IPS DF 4.7 (cell line): ENCODE measurements around the gene SRPK1.
"Not testable (repeated sequence)": the region's sequence is repeated elsewhere in the genome, so short reads cannot be mapped to it uniquely, and the experiment has no call there.

ENCODE experiments used
- DNase-seq: peaks from one replicate; pipeline ENCODE4 v3.0.0-alpha.2; 2013; ENCODE audit warnings: low spot score; ENCODE audit errors: extremely low read depth

The SRPK1 gene

DNA sequence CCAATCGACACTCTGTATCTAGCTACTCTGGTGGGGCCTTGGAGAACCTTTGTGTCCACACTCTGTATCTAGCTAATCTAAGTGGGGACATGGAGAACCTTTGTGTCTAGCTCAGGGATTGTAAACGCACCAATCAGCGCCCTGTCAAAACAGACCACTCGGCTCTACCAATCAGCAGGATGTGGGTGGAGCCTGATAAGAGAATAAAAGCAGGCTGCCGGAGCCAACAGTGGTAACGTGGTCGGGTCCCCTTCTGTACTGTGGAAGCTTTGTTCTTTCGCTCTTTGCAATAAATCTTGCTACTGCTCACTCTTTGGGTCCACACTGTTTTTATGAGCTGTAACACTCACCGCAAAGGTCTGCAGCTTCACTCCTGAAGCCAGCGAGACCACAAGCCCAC, 11.0 kb upstream of the SRPK1 start:
- DNase-seq, result not testable (repeated sequence)

DNA sequence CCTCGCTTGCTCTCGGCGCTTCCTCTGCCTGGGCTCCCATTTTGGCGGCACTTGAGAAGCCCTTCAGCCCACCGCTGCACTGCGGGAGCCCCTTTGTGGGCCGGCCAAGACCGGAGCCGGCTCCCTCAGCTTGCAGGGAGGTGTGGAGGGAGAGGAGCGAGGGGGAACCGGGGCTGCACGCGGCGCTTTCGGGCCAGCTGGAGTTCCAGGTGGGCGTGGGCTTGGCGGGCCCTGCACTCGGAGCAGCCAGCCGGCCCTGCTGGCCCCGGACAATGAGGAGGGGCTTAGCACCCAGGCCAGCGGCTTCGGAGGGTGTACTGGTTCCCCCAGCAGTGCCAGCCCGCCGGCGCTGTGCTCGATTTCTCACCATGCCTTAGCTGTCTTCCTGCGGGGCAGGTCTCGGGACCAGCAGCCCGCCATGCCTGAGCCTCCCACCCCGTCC, 10.2 kb upstream of the SRPK1 start:
- no peak for DNase-seq

DNA sequence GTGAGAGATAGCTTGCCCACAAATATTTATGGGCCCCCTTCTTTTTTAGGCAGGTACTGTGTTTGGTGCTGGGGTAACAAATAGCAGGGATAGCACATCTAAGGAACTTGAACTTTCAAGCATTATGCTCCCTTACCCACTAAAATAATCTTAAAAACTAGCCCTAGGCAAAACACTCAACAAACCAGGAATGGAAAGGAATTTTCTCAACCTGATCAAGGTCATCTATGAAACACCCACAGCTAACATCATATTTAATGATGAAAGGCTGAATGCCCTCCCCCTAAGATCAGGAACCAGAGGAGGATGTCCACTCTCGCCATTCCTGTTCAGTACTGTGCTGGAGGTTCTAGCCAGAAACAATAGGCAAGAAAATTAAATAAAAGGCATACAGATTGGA, 8.7 kb upstream of the SRPK1 start:
- DNase-seq, result no peak

GRCh38 chr6:35926509-35927215, 5.8 kb upstream of the SRPK1 start:
- DNase-seq, result no peak

DNA sequence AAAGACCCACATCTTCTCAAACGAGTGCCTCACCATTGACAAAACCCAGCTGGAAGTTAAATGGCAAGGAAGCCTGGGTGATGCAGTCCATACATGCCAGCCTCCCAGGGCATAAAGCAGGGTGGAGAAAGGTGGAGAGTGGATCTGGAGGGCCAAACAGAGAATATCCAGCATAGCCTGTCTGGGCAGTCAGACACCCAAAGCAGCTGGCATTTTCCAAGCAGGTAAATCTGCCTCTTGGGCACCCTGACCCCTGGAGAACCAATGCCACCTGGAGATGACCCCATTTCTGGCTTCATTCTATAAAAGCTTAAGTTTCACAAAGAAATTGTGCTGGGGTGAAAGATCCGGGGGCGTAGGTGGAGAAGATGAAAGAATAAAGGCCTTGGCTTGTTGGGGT, 5.1 kb upstream of the SRPK1 start:
- no peak for DNase-seq

DNA sequence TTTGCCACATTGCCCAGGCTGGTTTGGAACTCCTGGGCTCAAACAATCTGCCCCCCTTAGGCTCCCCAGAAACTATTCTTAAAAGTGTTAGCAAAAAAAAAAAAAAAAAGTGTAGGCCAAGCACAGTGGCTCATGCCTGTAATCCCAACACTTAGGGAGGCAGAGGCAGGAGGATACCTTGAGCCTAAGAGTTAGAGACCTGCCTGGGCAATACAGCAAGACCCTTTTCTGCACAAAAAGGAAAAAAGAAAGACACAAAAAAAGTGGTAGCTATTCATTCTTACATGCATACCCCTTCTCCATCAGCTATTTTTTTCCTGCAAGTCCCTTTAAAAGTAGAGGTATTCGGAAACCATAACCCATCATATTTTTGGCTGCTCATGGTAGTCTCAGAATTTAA, 3.2 kb upstream of the SRPK1 start:
- no peak for DNase-seq

DNA sequence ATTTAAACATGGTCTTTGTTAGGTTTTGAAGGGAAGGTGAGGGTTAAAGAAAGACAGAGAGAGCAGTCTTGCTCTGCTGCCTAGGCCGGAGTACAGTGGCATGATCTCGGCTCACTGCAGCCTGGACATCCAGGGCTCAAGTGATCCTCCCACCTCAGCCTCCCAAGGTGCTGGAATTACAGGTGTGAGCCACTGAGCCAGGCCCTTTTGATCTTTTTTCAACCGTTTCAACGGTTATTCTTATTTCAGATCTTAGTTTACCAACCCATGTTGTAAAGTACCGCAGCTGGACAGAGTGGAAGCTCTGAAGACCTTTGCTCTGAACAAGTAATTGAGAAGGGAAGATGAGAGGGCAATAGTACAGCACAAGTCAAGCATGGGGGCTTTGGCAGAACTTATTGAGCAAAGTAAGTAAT, 1.2 kb upstream of the SRPK1 start:
- DNase-seq, result no peak

DNA sequence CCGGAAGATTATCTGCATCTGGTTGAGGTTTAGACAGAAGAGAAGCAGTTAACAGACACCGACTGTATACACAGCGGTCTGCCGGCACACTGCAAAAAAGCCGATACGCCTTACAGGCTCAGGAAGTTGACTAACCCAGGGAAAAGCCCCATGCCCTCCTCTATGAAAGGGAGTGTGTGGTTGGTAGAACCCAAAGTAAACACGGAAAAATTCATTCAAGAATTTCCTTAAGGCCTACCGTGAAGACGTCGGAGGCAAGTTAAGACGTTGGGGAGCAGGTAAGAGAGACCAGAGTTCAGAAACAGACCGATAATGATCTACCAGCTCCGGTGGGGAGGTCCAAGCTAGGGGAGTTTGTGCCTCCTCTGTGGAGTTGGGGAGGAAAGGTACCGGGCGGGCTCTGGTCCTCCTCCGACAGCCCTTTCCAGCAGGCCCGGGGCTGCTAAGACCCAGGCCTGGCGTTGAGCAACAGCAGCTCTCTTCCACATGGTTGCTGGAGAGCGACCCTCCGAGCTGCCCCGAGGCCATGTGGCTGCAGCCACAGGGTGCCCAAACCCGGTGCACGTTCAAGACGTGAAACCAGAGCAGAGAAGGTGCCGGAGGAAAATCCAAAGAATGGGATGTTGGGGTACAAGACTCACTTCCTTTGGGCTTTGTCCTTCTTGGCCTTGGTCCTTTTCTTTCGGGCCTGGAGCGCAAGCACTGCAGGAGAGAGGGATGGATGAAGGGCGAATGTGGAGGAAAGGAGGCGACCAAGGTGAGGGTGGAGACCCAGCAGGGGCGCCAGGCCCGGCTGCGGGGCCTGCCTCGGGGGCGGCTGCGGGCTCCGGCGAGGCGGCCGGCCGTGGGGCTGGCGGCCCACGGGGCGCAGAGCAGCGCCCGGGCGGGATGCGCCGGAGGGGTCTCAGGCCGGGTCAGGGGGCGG, 809 bp downstream of the SRPK1 start:
- no peak for DNase-seq

GRCh38 chr6:35919085-35919826, 1.6 kb downstream of the SRPK1 start:
- DNase-seq, result no peak

- not testable (repeated sequence) for DNase-seq
Observed at GRCh38 chr6:35916893-35917292, 4.0 kb downstream of the SRPK1 start.

DNA sequence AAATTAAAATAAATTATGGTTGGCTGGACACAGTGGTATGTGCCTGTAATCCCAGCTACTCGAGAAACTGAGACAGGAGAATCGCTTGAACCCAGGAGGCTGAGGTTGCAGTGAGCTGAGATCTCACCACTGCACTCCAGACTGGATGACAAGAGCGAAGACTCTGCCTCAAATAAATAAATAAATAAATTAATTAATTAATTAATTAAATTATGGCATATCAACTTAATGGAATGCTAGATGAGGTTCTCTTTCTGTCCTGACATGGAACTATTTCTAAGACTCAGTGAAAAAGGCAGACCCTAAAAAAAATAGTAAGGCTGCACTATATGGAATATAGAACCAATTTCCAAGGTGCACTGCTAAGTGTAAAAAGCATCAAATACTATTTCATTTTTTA, 4.8 kb downstream of the SRPK1 start:
- no peak for DNase-seq

- DNase-seq, result no peak
Observed at GRCh38 chr6:35914536-35914935, 6.4 kb downstream of the SRPK1 start.

- no peak for DNase-seq
Observed at GRCh38 chr6:35911871-35912653, 8.8 kb downstream of the SRPK1 start.

DNA sequence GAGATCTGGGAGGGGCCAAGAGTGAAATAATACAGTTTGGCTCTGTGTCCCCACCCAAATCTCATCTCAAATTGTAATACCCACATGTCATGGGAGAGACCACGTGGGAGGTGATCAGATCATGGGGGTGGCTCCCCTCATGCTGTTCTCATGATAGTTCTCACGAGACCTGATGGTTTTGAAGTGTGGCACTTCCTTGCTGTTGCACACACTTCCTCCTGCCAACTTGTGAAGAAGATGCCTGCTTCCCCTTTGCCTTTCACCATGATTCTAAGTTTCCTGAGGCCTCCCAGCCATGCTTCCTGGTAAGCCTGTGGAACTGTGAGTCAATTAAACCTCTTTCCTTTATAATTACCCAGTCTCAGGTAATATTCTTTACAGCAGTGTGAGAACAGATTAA, 11.3 kb downstream of the SRPK1 start:
- DNase-seq, result not testable (repeated sequence)

GRCh38 chr6:35908753-35909401, 12.0 kb downstream of the SRPK1 start:
- not testable (repeated sequence) for DNase-seq

GRCh38 chr6:35907750-35908149, 13.1 kb downstream of the SRPK1 start:
- DNase-seq, result no peak

GRCh38 chr6:35906499-35906846, 14.4 kb downstream of the SRPK1 start:
- no peak for DNase-seq

GRCh38 chr6:35905841-35906498, 14.9 kb downstream of the SRPK1 start:
- no peak for DNase-seq

DNA sequence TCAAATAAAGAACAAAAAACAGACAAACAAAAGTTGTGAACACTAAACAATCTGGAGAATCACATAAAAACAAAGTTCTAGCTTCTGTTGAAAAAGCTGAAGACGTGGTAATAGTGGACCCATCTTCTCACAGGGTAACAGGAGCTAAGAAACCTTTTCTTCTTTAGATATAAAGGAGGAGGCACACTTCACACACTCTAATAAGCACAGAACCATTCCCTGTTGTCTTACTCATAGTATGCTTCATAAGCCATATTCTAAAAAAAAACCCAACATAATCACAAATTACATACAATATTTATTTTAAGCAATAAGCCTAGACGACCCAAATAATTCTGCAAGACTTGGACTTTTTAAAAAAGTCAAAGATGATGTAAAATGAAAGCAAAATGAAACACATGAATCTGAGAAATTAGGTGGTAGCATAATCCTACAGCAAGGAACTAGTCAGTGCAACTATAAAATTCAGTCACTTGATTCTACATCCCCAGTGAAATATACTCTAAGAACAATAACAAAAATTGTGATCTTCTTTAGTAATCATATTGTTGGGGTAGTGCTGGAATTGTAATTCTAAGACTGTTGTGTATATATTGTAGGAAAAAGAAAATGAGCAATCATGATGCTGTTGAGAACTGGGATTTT, 15.6 kb downstream of the SRPK1 start:
- no peak for DNase-seq

DNA sequence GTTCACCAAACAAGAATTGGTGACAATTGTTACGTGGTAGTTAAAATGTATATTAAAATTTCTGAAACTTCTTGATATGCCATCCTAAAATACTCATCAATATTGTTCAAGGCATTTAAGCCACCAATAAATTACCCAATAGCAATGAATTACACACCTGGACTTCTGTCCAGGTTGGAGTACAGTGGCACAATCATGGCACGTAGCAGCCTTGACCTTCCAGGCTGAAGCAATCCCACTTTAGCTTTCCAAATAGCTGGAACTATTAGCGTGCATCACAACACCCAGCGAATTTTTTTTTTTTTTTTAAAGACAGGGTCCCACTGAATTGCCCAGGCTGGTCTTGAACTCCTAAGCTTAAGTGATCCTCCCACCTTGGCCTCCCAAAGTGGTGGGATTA, 17.2 kb downstream of the SRPK1 start:
- no peak for DNase-seq
